GM18858 (cell line): ENCODE data around the gene FARP1.
"Not testable (repeated sequence)": the region's sequence is repeated elsewhere in the genome, so short reads cannot be mapped to it uniquely, and the experiment has no call there.

Experiments used
- ATAC-seq: cut with Tn5 transposase; IDR thresholded peaks from one replicate; pipeline ENCODE4 v1.9.1; 2021; ENCODE audit not compliant: unreplicated experiment

The FARP1 gene

GRCh38 chr13:98350746-98351330 lies 207.9 kb downstream of the FARP1 start:
- no peak for ATAC-seq

GRCh38 chr13:98351636-98352035 lies 208.7 kb downstream of the FARP1 start:
- ATAC-seq, result no peak

- no peak for ATAC-seq
Measured at GRCh38 chr13:98352226-98352625, 209.3 kb downstream of the FARP1 start.

- ATAC-seq, result no peak
Measured at GRCh38 chr13:98353750-98354149, 210.9 kb downstream of the FARP1 start.

GRCh38 chr13:98358937-98359336 lies 216.0 kb downstream of the FARP1 start:
- no peak for ATAC-seq

- ATAC-seq, result no peak
Measured at GRCh38 chr13:98360545-98360944, 217.7 kb downstream of the FARP1 start.

- no peak for ATAC-seq
Measured at GRCh38 chr13:98363326-98363725, 220.4 kb downstream of the FARP1 start.

- ATAC-seq, result no peak
Measured at GRCh38 chr13:98364179-98364578, 221.3 kb downstream of the FARP1 start.

GRCh38 chr13:98364647-98365046 lies 221.8 kb downstream of the FARP1 start:
- ATAC-seq, result no peak

GRCh38 chr13:98365302-98365701 lies 222.4 kb downstream of the FARP1 start:
- no peak for ATAC-seq

- no peak for ATAC-seq
Measured at GRCh38 chr13:98366010-98366409, 223.1 kb downstream of the FARP1 start.

GRCh38 chr13:98366443-98366842 lies 223.5 kb downstream of the FARP1 start:
- ATAC-seq, result no peak

GRCh38 chr13:98366959-98367358 lies 224.1 kb downstream of the FARP1 start:
- no peak for ATAC-seq

- no peak for ATAC-seq
Measured at GRCh38 chr13:98368019-98368418, 225.1 kb downstream of the FARP1 start.

- ATAC-seq, result not testable (repeated sequence)
Measured at GRCh38 chr13:98369520-98369919, 226.6 kb downstream of the FARP1 start.

GRCh38 chr13:98370261-98370660 lies 227.4 kb downstream of the FARP1 start:
- no peak for ATAC-seq

- ATAC-seq, result no peak
Measured at GRCh38 chr13:98370806-98371515, 228.1 kb downstream of the FARP1 start.

GRCh38 chr13:98371516-98372023 lies 228.7 kb downstream of the FARP1 start:
- ATAC-seq, result no peak

GRCh38 chr13:98372876-98373275 lies 230.0 kb downstream of the FARP1 start:
- no peak for ATAC-seq

GRCh38 chr13:98374750-98375149 lies 231.9 kb downstream of the FARP1 start:
- ATAC-seq, result no peak

GRCh38 chr13:98377635-98378378 lies 234.9 kb downstream of the FARP1 start:
- no peak for ATAC-seq

GRCh38 chr13:98384739-98385138 lies 241.8 kb downstream of the FARP1 start:
- ATAC-seq, result no peak
